Heart right ventricle (tissue), 16 donors: ENCODE measurements around the gene GNG10. TPM values are rescaled to one million over a fixed set of nuclear protein-coding genes. Genes with fewer than 3 reads are reported as not detected.
"Not testable (repeated sequence)": the region's sequence is repeated elsewhere in the genome, so short reads cannot be mapped to it uniquely, and the experiment has no call there.

Source experiments
- ATAC-seq, 8 donors: fragments of 200-7000 bp; cut with Tn5 transposase; one replicate each; pipeline ENCODE4 v1.9.1; 2020; ENCODE audit warnings: mild to moderate bottlenecking in 8 of 8, moderate library complexity in 8 of 8, moderate number of reproducible peaks in 1 of 8
- DNase-seq, 2 donors: peaks; one replicate each; pipeline ENCODE4 v3.0.0-alpha.2; 2020
- H3K27ac ChIP-seq, 10 donors: fragments of 200-600 bp; sonication (generic) in 2 of 10; one replicate each; pipeline versions ENCODE4 v1.5.0 to v1.8.0; 2020 to 2022; ENCODE audit warnings: mild to moderate bottlenecking in 3 of 10
- H3K27me3 ChIP-seq, 7 donors: fragments of 200-600 bp; one replicate each; pipeline ENCODE4 v1.8.0; 2021 to 2022; ENCODE audit warnings: mild to moderate bottlenecking in 2 of 7
- H3K36me3 ChIP-seq, 9 donors: fragments of 200-600 bp; sonication (generic) in 1 of 9; one replicate each; pipeline versions ENCODE4 v1.5.0 to v1.8.0; 2020 to 2022; ENCODE audit warnings: mild to moderate bottlenecking in 2 of 9
- H3K4me1 ChIP-seq, 9 donors: fragments of 200-600 bp; sonication (generic) in 1 of 9; one replicate each; pipeline versions ENCODE4 v1.5.0 to v1.8.0; 2020 to 2022; ENCODE audit warnings: mild to moderate bottlenecking in 4 of 9
- H3K4me3 ChIP-seq, 10 donors: fragments of 200-600 bp; sonication (generic) in 2 of 10; one replicate each; pipeline versions ENCODE4 v1.5.0 to v1.8.0; 2020 to 2022; ENCODE audit warnings: mild to moderate bottlenecking in 7 of 10, moderate library complexity in 2 of 10
- H3K9me3 ChIP-seq, 11 donors: fragments of 200-600 bp in 10 of 11; sonication (generic) in 2 of 11; one replicate each; pipeline versions ENCODE4 v1.5.0 to v1.8.0; 2013 to 2022; ENCODE audit warnings: mild to moderate bottlenecking in 2 of 11, control low read depth in 1 of 11, moderate library complexity in 1 of 11
- CTCF ChIP-seq, 9 donors: fragments of 200-600 bp; sonication (generic) in 2 of 9; IDR thresholded peaks; one replicate each; pipeline versions ENCODE4 v1.5.0 to v1.8.0; 2021 to 2022; ENCODE audit warnings: antibody characterized with exemption in 9 of 9, mild to moderate bottlenecking in 5 of 9, moderate library complexity in 1 of 9
- WGBS, 2 donors: extraction: QIAGEN DNeasy Blood & Tissue Kit; methylation state at CpG; one replicate each; pipeline ENCODE4 v1.1.7; 2013; ENCODE audit warnings: inconsistent platforms in 1 of 2; 5-methylcytosine and 5-hydroxymethylcytosine counted together
- intact Hi-C, 10 donors: fragments of 100-400 bp; cut with DNase I; formaldehyde crosslinking; loops; one replicate each; pipeline versions ENCODE4 v1.11.1 to v1.14.2; 2022
- long read RNA-seq, 3 donors: library from polyadenylated mRNA; unstranded; transcript quantifications; one replicate each; pipeline ENCODE4 v2.0.0, GENCODE V29; 2020 to 2021
- polyA plus RNA-seq, 2 donors: library from polyadenylated mRNA; stranded (reverse); fragments of 200-250 nt; gene quantifications; one replicate each; pipeline ENCODE4 v1.2.3, GENCODE V29; 2013
- total RNA-seq, 10 donors: library from RNA; stranded (reverse); fragmentation: NEBNext Ultra II Directional in 3 of 10; extraction: Animal tissue kit (Norgen Biotek cat#: 25700) in 3 of 10; gene quantifications; one replicate each; pipeline versions ENCODE4 v1.2.1 to v1.2.4, GENCODE V29; 2021 to 2023
- donor health status: Arrhythmogenic right ventricular cardiomyopathy.
- donor health status: ischemic (EF 13 %, LVEDD 7.1; RV severe dilation, severe dysfunction).
- donor health status: healthy with polysubstance abuse.
- donor health status: DM: no; HTN: yes; CAD: no.
- donor health status: DM: no; HTN: no; CAD: no.
- donor health status: ischemic (EF 25% LVEDD 6.9; RV normal size, moderate dysfunction).
- donor health status: ischemic (EF 25% LVEDD 5.7; RV mildly dilated, moderate dysfunction).
- donor health status: healthy.
- donor health status: DM: yes; HTN: yes; CAD: no.
- donor health status: Ischemic cardiomyopathy.
- donor health status: ischemic (EF 35%, LVEDD 5.7; RV mildly dilated, moderate dysfunction).
- donor health status: nonischemic (EF 11% LVEDD 7.7; RV severe dilation, severe dysfunction).
- donor health status: DM: yes; HTN: yes; CAD: no.
- donor health status: PGD.
- donor health status: ischemic (EF 29% LVEDD 5.4; RV normal size, mild dysfunction).
- donor health status: nonischemic (EF 23%, LVEDD 6.1; RV moderate dilation, normal function).

The GNG10 gene
- total RNA-seq: 10 to 100 TPM; 24.5 to 34.3 (median 26.6) TPM
- polyA plus RNA-seq: 10 to 100 TPM; 25.3 to 26.3 TPM
- long read RNA-seq, donor 1, transcript GNG10-201 (3 exons, 1,491 nt): major isoform, 22 of 22 reads
- long read RNA-seq, donor 1, partial matches to known transcripts: 0 of 22 reads
- long read RNA-seq, donor 1, other reads (novel, unspliced or antisense): 0 of 22 reads
- long read RNA-seq, donor 2, transcript GNG10-201 (3 exons, 1,491 nt): major isoform, 9 of 9 reads
- long read RNA-seq, donor 2, partial matches to known transcripts: 0 of 9 reads
- long read RNA-seq, donor 2, other reads (novel, unspliced or antisense): 0 of 9 reads
- long read RNA-seq, donor 3, transcript GNG10-201 (3 exons, 1,491 nt): major isoform, 33 of 33 reads
- long read RNA-seq, donor 3, partial matches to known transcripts: 0 of 33 reads
- long read RNA-seq, donor 3, other reads (novel, unspliced or antisense): 0 of 33 reads

GRCh38 chr9:111661150-111661801, at the start of gene GNG10:
Gene GNG10, plus strand, starts transcription at chr9:111661605. Its CDS starts 30 bp downstream, at chr9:111661635.
- H3K27me3 ChIP-seq: no peaks in the 10 kb centered on the region
- WGBS, 2 donors: 0% methylated on average over 48 to 61 of the region's 61 CpGs
- H3K9me3 ChIP-seq: no peaks in the 10 kb centered on the region
- TF ChIP-seq CTCF (IDR thresholded peaks at IDR 0.05): no peak
- H3K36me3 ChIP-seq: peaks cover 0 to 23% (median 0%) of the 10 kb centered on the region in 9 donors
- peak within 1 kb of the TSS; percentile 69 to 95 (median 78) for H3K4me3 ChIP-seq
- peaks cover 0 to 28% (median 16%) of the 10 kb centered on the region in 9 donors for H3K4me1 ChIP-seq
- intact Hi-C loops: loop anchor here in 2 of 10 donors (2.0 kb wide), 1 partner anchor 62 kb away; the partner anchor contains the start of gene PTGR1 (in 2 of the 2)
- ATAC-seq: peak; percentile 89 to 96 (median 94)
- DNase-seq: peak; percentile 48 to 73
- peak within 1 kb of the TSS; percentile 49 to 95 (median 80) for H3K27ac ChIP-seq

- peak in 3 of 8 donors; percentile 42 to 67 (median 65) for ATAC-seq
- no peaks in the 10 kb centered on the region for H3K9me3 ChIP-seq
Observed at GRCh38 chr9:111613436-111614040, 47.9 kb upstream of the GNG10 start.

GRCh38 chr9:111615928-111616327, 45.5 kb upstream of the GNG10 start:
- H3K27ac ChIP-seq: no peak overlapping the region
- peaks cover 0 to 16% (median 0%) of the 10 kb centered on the region in 7 donors for H3K27me3 ChIP-seq
- WGBS, 2 donors: 56 to 60% methylated on average over 3 of the region's 3 CpGs
- no peaks in the 10 kb centered on the region for H3K4me1 ChIP-seq
- DNase-seq (no peak), ATAC-seq (no peak)
- H3K4me3 ChIP-seq: no peak overlapping the region
- H3K9me3 ChIP-seq: no peaks in the 10 kb centered on the region
- H3K36me3 ChIP-seq: no peaks in the 10 kb centered on the region
- intact Hi-C loops: no loop called here
- TF ChIP-seq CTCF (IDR thresholded peaks at IDR 0.05): no peak

More at GRCh38 chr9:111613436-111614040, 47.9 kb upstream of the GNG10 start:
- Histone ChIP-seq H3K4me3 (no peak overlapping the region), H3K27me3 (peaks cover 0 to 19% (median 8%) of the 10 kb centered on the region in 7 donors), H3K27ac (no peak overlapping the region), H3K36me3 (no peaks in the 10 kb centered on the region), H3K4me1 (no peaks in the 10 kb centered on the region)
- DNase-seq: no peak
- 33 to 36% methylated on average over 4 of the region's 4 CpGs for WGBS, 2 donors
- intact Hi-C loops: no loop called here
- TF ChIP-seq CTCF (IDR thresholded peaks at IDR 0.05): no peak

GRCh38 chr9:111617349-111617748, 44.1 kb upstream of the GNG10 start:
- H3K27ac ChIP-seq, H3K27me3 ChIP-seq, DNase-seq, intact Hi-C loops, H3K9me3 ChIP-seq, H3K4me3 ChIP-seq, H3K4me1 ChIP-seq, ATAC-seq, H3K36me3 ChIP-seq: not testable (repeated sequence)
- 93 to 96% methylated on average over 25 to 27 of the region's 29 CpGs for WGBS, 2 donors
